Neural cell (in vitro differentiated cells): Measurements from ENCODE around the gene FREY1. TPM values are rescaled to one million over a fixed set of nuclear protein-coding genes. Genes with fewer than 3 reads are reported as not detected.

Experiments
- H2AFZ ChIP-seq: fragments of 200-600, 300-800 bp; sonication (generic), shearing (Covaris generic); 2 replicates; pipeline ENCODE4 v1.6.0; 2014; ENCODE audit warnings: low read depth, mild to moderate bottlenecking, antibody characterized with exemption, low read length, moderate library complexity
- H3F3A ChIP-seq: fragments of 200-600 bp; shearing (Covaris generic); 2 replicates; pipeline ENCODE4 v1.6.1; 2016; ENCODE audit warnings: mild to moderate bottlenecking, moderate library complexity, mixed read lengths, antibody characterized with exemption, low read length; ENCODE audit not compliant: insufficient read depth, poor library complexity, severe bottlenecking
- H3K27ac ChIP-seq: fragments of 200-600, 300-800 bp; sonication (generic), shearing (Covaris generic); 2 replicates; pipeline ENCODE4 v1.5.1; 2014; ENCODE audit warnings: mild to moderate bottlenecking, low read length, moderate library complexity
- H3K27me3 ChIP-seq: fragments of 300-800, 200-600 bp; sonication (generic), shearing (Covaris generic); 2 replicates; pipeline ENCODE4 v1.6.0; 2014; ENCODE audit warnings: mild to moderate bottlenecking, low read depth, low read length, moderate library complexity; ENCODE audit not compliant: insufficient read depth
- H3K36me3 ChIP-seq: fragments of 300-800, 200-600 bp; sonication (generic), shearing (Covaris generic); 2 replicates; pipeline ENCODE4 v1.5.1; 2014; ENCODE audit warnings: mild to moderate bottlenecking, antibody characterized with exemption, low read length, moderate library complexity; ENCODE audit not compliant: insufficient read depth
- H3K4me2 ChIP-seq: fragments of 300-800, 200-600 bp; sonication (generic), shearing (Covaris generic); 2 replicates; pipeline ENCODE4 v1.6.0; 2014; ENCODE audit warnings: mild to moderate bottlenecking, low read length
- H3K4me3 ChIP-seq: fragments of 300-800, 200-600 bp; sonication (generic), shearing (Covaris generic); 2 replicates; pipeline ENCODE4 v1.5.1; 2014; ENCODE audit warnings: mild to moderate bottlenecking, low read length, moderate library complexity
- H3K79me2 ChIP-seq: fragments of 200-600 bp; shearing (Covaris generic); replicated peaks from 2 replicates; pipeline ENCODE4 v1.6.0; 2014; ENCODE audit warnings: mild to moderate bottlenecking, low read length, moderate library complexity; ENCODE audit not compliant: insufficient read depth
- H3K9ac ChIP-seq: fragments of 300-800, 200-600 bp; sonication (generic), shearing (Covaris generic); 2 replicates; pipeline ENCODE4 v1.6.1; 2016; ENCODE audit warnings: mild to moderate bottlenecking, low read length, mixed read lengths
- H3K9me2 ChIP-seq: fragments of 200-600 bp; shearing (Covaris generic); 2 replicates; pipeline ENCODE4 v1.6.1; 2016; ENCODE audit warnings: mild to moderate bottlenecking, low read length, mixed read lengths; ENCODE audit not compliant: insufficient read depth
- H3K9me3 ChIP-seq: fragments of 200-600, 300-800 bp; sonication (generic), shearing (Covaris generic); 2 replicates; pipeline ENCODE4 v1.6.1; 2016; ENCODE audit warnings: mild to moderate bottlenecking, mixed run types, low read length, moderate library complexity, mixed read lengths
- H4K20me1 ChIP-seq: fragments of 200-600 bp; shearing (Covaris generic); 2 replicates; pipeline ENCODE4 v1.6.1; 2016; ENCODE audit warnings: mild to moderate bottlenecking, mixed run types; ENCODE audit not compliant: insufficient read depth
- CTCF ChIP-seq: fragments of 450-650 bp; IDR thresholded peaks from 2 replicates; pipeline ENCODE4 v1.5.1; 2014; ENCODE audit warnings: antibody characterized with exemption, mild to moderate bottlenecking, moderate library complexity; ENCODE audit not compliant: poor library complexity, severe bottlenecking
- EP300 ChIP-seq: fragments of 450-650 bp; conservative IDR thresholded peaks from 2 replicates; pipeline ENCODE4 v1.6.1; 2014; ENCODE audit warnings: antibody characterized with exemption, mild to moderate bottlenecking, moderate library complexity; ENCODE audit not compliant: poor library complexity, severe bottlenecking
- EZH2 ChIP-seq: fragments of 200-600, 300-800 bp; shearing (Covaris generic), sonication (generic); IDR thresholded peaks from 2 replicates; pipeline ENCODE4 v1.6.1; 2014; ENCODE audit warnings: antibody characterized with exemption, low read length, borderline replicate concordance, mild to moderate bottlenecking; ENCODE audit not compliant: insufficient read depth, poor library complexity, severe bottlenecking
- MXI1 ChIP-seq: fragments of 450-650 bp; conservative IDR thresholded peaks from 2 replicates; pipeline ENCODE4 v1.6.1; 2014; ENCODE audit warnings: antibody characterized with exemption, mild to moderate bottlenecking; ENCODE audit not compliant: poor library complexity, severe bottlenecking
- POLR2AphosphoS5 ChIP-seq: IDR thresholded peaks from 2 replicates; pipeline ENCODE4 v1.6.1; 2012
- RAD21 ChIP-seq: fragments of 450-650 bp; conservative IDR thresholded peaks from 2 replicates; pipeline ENCODE4 v1.6.1; 2014; ENCODE audit warnings: antibody characterized with exemption, mild to moderate bottlenecking, moderate library complexity
- REST ChIP-seq: IDR thresholded peaks from 2 replicates; pipeline ENCODE4 v1.6.1; 2012; ENCODE audit warnings: borderline replicate concordance
- SMC3 ChIP-seq: fragments of 450-650 bp; conservative IDR thresholded peaks from 2 replicates; pipeline ENCODE4 v1.6.1; 2014; ENCODE audit warnings: antibody characterized with exemption, mild to moderate bottlenecking, moderate library complexity; ENCODE audit not compliant: poor library complexity
- TAF1 ChIP-seq: IDR thresholded peaks from 2 replicates; pipeline ENCODE4 v1.6.1; 2012; ENCODE audit warnings: low read depth
- polyA plus RNA-seq: library from polyadenylated mRNA; depleted of rRNA; stranded (reverse); fragments of >200 nt; gene quantifications from 2 replicates; pipeline ENCODE4 v1.2.3, GENCODE V29; 2014

FREY1 gene
- polyA plus RNA-seq, 1 donor from 2014 or later, result not detected

GRCh38 chr11:45926001-45926401, 18.9 kb upstream of the FREY1 start:
- Histone ChIP-seq H3K27me3 (peaks cover 30% of the 10 kb centered on the region), H3K9me2 (no peaks in the 10 kb centered on the region), H3K27ac (no peak overlapping the region), H2AFZ (no peak overlapping the region), H3K4me3 (no peak overlapping the region), H3K36me3 (no peaks in the 10 kb centered on the region), H3K79me2 (no peaks in the 10 kb centered on the region), H3K4me2 (no peak overlapping the region), H4K20me1 (no peaks in the 10 kb centered on the region), H3K9me3 (no peaks in the 10 kb centered on the region), H3K9ac (no peak overlapping the region), H3F3A (no peaks in the 10 kb centered on the region)
- TF ChIP-seq EP300, result no peak
- TF ChIP-seq EZH2, result no peak
- TF ChIP-seq RAD21, result no peak
- no peak for TF ChIP-seq MXI1
- TF ChIP-seq SMC3, result no peak
- no peak for TF ChIP-seq POLR2AphosphoS5
- no peak for TF ChIP-seq TAF1
- no peak for TF ChIP-seq CTCF
- TF ChIP-seq REST, result no peak

- Histone ChIP-seq H3K27me3 (peaks cover 33% of the 10 kb centered on the region), H3K4me2 (no peak overlapping the region)
- TF ChIP-seq REST, result no peak
- TF ChIP-seq RAD21, result no peak
- no peak for TF ChIP-seq SMC3
- no peak for TF ChIP-seq EP300
- no peak for TF ChIP-seq TAF1
- TF ChIP-seq EZH2, result no peak
- no peak for TF ChIP-seq MXI1
- no peak for TF ChIP-seq POLR2AphosphoS5
- no peak for TF ChIP-seq CTCF
Observed at GRCh38 chr11:45925550-45925949, 18.5 kb upstream of the FREY1 start.

More at GRCh38 chr11:45925550-45925949, 18.5 kb upstream of the FREY1 start:
- Histone ChIP-seq H3K9me3 (no peaks in the 10 kb centered on the region), H3K9me2 (no peaks in the 10 kb centered on the region), H3K79me2 (no peaks in the 10 kb centered on the region), H2AFZ (no peak overlapping the region), H4K20me1 (no peaks in the 10 kb centered on the region), H3F3A (no peaks in the 10 kb centered on the region), H3K27ac (no peak overlapping the region), H3K36me3 (no peaks in the 10 kb centered on the region), H3K9ac (no peak overlapping the region), H3K4me3 (no peak overlapping the region)
